Islet precursor cell (in vitro differentiated cells): ENCODE data around the gene HMOX2.
A peak's percentile ranks its signal among the peaks of the same experiment; 100 is the strongest.

ENCODE experiments used
- DNase-seq: peaks from one replicate; pipeline ENCODE4 v3.0.0-alpha.2; 2018

HMOX2 gene, protein sequence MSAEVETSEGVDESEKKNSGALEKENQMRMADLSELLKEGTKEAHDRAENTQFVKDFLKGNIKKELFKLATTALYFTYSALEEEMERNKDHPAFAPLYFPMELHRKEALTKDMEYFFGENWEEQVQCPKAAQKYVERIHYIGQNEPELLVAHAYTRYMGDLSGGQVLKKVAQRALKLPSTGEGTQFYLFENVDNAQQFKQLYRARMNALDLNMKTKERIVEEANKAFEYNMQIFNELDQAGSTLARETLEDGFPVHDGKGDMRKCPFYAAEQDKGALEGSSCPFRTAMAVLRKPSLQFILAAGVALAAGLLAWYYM

DNA sequence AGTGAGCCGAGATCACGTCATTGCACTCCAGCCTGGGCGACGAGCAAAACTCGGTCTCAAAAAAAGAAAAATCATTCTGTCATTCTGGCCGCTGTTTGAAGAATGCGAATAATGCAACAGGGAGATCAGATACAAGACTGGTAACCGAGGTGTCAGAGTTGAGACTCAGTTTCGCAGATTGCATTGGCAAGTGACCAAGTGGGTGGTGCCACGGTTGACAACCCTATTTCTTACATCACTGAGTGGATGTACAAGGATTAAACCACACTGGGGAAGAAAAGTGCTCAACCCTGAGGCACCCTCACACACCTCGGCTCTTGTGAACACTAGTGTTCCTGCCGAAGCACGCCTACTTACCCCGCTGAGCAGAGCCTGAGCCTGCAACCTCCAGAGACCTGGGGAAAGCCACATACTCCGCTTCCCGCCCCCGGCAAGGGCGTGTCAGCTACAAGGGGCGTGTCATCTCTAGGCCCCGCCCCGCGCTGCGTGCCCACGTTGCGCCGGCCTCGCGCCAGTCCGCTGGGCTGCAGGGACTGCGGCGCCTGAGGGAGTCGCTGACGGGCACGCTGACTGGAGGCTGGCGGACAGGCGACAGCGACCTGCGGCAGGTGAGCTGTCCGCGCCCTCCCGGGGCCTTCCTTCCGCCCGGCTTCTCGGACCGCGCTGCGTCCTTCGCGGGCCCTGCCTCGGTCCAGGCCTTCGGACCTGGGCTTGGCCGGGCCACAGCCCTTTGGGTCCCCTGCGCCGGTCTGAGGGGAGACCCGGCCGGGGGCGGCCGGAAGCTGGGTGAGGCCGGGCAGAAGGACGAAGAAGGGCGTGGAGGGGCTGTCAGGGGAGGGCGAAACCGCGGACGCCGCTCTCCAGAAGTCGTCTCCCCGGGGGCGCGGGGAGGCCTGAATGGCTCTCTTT lies at the start of gene HMOX2:
Gene HMOX2 (plus strand): TSS at position 519 of the 909 bp plus-strand sequence. CDS start 29,127 bp downstream, outside the sequence.
- peak; percentile 98 for DNase-seq

DNA sequence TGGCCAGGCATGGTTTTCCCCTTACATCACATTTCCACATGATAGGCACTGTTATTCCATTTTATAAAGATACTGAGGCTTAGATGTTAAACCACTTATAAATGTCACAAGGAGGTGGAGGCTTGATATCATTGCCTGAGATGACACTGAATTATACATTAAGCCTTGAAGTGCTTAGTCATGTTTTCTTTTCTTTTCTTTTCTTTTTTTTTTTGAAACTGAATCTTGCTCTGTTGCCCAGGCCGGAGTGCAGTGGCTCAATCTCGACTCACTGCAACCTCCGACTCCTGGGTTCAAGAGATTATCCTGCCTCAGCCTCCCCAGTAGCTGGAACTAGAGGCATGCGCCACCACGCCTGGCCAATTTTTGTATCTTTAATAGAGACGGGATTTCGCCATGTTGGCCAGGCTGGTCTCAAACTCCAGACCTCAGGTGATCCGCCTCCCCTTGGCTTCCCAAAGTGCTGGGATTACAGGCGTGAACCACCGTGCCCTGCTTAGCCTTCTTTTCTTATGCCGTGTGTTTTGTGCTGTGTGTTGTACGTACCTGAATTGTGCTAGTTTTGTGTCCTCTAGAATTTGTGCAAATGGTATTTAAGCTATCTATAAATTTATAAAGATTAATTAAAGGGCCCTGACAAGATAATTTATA lies 49.4 kb upstream of the HMOX2 start:
- no peak for DNase-seq

DNA sequence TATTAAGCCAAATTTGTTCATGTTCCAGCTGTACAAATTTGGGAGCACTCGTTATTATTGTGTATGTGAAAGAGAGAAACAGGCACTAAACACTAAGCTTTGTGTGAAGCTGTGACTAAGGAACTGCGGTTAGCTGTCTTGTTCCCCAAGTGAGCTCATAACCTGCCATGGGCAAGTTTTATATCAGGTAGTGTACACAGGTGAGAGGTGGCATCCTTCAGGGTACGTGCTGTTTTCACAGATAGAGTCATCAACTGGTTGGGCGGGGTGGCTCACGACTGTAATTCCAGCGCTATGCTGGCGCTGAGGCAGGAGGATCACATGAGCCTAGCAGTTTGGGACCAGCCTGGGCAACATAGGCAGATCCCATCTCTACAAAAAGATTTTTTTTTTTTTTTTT lies 47.7 kb upstream of the HMOX2 start:
- no peak for DNase-seq

DNA sequence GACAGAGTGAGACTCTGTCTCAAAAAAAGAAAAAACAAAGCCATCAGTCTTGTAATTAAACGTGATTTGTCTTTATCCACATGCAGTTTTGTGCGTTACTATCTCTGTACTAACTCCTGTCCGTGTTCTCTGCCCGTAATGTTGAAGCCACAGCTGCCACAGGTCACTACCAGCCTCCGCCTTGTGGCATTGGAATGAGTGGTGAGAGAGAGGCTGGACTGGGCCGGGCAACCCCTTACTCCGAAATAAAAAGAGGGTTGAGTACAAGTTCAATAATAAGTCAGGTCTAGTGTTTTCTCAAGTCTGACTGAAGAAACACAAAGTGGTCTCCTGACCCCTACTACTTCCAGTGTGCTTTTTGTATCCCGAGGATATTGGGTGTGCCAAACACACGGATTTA lies 45.2 kb upstream of the HMOX2 start:
- DNase-seq = no peak

DNA sequence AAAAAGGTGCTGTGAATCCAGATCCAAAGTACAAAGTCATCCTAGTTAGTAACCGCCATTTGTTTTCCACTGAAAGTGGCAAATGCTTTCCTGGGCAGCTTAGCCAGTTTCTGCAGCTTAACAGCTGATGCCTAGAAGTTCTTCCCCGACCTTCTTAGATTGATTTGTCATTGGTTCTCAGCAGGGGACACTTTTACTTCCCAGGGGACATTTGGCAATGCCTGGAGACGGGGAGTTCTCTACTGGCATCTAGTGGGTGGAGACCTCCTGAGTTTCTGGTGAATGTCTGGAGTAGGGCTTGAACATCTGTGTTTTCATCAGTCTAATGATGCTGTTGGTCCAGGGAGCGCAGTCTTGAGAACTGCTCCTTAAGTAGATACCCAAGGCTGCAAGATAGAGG lies 43.0 kb upstream of the HMOX2 start:
- no peak for DNase-seq

DNA sequence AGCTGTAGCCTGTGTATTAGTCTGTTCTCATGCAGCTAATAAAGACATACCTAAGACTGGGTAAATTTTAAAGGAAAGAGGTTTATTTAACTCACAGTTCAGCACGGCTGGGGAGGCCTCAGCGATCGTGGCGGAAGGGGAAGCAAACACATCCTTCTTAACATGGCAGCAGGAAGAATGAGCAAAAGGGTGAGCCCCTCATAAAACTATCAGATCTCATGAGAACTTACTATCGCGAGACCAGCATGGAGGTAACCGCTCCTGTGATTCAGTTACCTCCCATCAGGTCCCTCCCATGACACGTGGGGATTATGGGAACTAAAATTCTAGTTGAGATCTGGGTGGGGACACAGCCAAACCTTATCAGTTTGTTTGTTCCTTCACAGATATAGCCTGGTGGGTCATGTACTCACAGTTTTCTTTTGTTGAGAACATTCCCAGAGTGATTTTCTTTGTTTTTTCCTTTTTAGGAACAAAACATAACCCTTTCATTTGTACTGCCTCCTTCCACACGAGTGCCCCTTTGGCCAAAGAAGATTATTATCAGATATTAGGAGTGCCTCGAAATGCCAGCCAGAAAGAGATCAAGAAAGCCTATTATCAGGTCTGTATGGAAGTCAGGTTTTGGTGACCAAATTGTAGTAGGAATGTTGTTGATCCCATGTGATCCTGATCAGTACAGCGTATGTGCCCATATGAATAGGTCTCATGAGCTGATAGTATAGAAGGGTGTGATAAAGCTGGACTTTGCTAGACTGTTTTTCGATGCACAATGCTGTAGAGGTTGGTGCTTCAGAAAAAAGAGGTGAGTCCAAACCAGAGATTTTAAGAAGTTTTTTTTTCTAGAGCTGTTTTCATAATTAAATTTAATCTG lies 42.0 kb upstream of the HMOX2 start:
- no peak for DNase-seq

DNA sequence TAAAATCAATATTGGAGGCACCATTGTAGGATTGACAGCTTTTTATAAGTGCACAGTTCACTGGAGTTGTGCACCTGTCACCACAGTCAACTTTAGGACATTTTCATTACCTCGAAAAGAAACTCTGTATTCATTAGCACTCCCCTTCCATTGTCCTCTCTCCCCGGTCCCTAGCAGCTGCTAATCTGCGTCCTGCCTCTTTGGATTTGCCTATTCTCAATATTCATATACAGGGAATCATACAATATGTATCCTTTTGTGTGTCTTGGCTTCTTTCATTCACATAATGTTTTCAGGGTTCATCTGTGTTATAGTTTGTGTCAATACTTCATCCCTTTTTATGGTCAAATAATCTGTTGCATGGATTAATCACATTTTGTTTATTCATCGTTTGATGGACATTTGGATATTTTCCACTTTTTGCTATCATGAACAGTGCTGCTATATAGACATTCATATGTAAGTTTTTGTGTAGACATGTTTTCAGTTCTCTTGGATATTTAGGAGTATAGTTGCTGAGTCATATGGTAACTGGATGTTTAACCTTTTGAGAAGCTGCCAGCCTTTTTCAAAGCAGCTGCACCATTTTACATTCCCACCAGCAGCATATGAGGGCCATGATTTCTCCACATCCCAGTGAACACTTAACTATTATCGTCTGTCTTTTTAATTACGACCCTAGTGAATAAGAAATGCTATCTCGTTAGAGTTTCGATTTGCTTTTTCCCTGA lies 40.7 kb upstream of the HMOX2 start:
- no peak for DNase-seq

DNA sequence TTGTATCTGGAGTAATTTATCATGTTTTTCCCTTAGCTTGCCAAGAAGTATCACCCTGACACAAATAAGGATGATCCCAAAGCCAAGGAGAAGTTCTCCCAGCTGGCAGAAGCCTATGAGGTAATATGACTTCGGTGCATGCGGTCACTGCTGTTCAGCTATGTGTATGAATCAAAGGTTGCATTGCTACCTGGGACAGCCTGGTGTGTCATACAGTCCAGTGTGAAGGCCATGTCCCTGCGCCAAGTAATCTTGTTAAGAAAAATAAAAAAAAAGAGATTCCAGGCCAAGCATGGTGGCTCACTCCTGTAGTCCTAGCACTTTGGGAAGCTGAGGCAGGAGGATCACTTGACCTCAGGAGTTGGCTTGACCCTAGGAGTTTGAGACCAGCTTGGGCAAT lies 38.8 kb upstream of the HMOX2 start:
- no peak for DNase-seq

DNA sequence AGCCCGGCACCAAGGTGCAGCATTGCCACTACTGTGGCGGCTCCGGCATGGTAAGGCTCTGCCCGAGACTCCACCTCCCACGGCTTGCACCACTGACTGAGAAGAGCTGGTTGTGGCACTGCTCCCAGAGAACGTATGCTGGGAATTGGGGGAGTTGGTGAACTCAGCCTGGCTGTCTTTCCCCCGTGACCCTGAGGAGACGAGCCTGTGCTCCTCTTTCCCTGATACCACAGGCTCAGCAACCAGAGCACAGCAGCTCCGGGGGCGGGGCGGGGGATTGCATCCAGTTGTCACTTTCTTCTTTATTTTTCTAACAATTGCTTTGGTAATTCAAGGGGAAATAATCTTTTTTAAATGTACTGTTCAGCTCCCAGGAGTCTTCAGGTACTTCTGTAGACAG lies 33.8 kb upstream of the HMOX2 start:
- DNase-seq = no peak

DNA sequence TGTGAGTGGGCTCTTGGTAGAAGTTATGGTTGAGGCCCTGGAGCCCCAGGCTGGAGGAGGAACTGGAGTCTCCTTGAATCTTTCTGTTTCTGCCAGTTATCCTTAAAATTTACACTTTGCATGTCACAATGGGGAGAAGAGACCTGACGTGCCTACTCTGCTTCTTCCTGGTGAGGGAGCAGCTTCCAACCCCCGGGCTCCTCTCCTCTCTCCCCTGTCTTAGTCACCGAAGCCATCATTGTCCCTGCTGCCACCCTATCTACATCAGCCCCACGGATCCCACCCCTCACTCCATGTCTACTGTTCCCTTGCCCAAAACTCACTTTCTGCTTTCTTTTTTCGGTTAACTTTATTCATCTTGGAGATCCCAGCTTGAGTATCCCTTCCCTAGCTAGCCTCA lies 32.9 kb upstream of the HMOX2 start:
- DNase-seq = no peak

DNA sequence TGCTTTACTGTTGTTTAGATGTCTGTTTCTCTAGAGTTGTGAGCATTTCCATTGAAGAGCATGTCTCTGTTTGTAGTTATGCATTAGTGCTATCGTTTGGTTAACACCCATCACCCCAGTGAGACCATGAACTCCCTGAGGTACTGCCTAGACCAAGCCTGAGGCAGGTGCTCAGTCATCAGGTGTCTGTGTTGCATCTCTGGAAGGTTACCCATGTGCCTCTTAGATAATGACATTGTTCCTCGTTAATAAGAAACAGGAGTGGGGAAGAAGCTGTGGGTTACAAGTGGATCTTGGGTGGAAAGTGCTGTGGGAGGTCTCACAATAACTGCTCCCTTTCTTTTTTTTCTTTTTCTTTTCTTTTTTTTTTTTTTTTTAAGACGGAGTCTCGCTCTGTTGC lies 32.2 kb upstream of the HMOX2 start:
- DNase-seq = no peak

DNA sequence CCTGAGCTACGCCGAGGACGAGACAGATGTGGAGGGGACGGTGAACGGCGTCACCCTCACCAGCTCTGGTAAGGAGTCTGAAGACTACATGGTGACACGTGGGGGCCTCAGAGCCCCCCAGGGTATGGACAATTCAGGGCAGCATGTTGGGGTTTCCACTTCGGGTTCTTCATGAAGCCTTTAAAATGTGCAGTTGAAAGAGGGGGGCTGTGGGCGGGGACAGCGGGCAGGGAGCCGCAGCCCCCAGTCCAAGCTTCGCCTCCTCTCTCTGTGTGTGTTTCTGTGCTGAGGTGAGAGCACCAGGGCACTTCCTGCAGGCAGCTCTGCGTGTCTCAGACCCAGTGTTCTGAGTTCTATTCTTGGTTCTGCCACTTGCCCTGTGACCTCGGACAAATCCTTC lies 25.8 kb upstream of the HMOX2 start:
- no peak for DNase-seq

DNA sequence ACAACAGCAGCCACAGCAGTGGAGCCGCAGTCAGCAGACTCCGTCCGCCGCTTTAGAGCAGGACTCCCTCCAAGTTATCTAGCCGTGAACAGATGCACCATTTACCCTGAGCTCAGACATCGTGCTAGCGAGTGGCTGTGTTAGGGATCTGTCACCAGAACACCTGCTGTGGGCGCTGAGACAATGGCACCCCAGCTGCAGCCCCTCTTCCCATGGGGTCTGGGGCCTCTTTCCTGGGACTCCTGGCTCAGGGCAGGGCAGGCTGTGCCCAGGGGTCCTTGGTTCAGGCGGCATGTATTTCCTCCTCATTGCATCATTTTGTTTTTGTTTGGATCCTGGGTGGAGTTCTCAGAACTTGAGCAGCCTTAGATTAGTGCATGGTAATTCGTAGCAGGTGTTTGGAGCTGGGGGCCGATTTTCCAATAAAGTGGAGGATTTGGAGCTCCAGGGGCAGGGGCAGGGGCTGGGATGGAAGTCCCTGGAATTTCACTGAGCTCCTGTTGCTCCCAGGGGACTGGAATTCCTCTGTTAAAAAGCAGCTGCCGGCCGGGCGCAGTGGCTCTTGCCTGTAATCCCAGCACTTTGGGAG lies 25.2 kb upstream of the HMOX2 start:
- no peak for DNase-seq

DNA sequence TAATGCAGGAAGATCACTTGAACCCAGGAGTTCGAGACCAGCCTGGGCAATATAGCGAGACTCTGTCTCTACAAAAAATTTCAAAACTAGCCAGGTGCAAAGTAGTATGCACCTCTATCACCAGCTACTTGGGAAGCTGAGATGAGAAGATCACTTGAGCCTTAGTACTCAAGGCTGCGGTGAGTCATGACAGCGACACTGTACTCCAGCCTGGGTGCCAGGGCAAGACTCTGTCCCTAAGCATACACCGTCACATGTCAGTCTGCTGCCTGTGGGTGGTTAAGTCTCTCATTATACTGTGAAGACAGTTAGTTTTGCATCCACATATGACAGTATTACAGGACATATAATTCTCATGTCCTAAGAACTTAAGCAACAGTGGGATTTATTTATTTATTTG lies 23.5 kb upstream of the HMOX2 start:
- DNase-seq = no peak

DNA sequence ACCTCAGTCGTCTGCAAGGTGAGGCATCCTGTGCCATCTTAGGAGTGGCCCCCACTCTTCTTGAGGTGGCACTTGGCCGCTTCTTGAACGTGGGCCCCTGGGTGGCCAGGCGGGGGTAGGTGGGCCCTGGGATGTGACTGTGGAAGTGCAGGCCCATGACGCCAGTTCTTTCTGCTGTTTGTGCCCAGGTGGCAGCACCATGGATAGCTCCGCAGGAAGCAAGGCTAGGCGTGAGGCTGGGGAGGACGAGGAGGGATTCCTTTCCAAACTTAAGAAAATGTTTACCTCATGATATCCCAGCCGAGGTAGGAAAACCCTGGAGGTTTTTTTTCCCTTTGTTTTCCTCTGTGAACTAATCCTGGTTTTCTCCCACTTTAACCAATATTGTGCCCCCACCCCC lies 21.6 kb upstream of the HMOX2 start:
- DNase-seq = no peak

DNA sequence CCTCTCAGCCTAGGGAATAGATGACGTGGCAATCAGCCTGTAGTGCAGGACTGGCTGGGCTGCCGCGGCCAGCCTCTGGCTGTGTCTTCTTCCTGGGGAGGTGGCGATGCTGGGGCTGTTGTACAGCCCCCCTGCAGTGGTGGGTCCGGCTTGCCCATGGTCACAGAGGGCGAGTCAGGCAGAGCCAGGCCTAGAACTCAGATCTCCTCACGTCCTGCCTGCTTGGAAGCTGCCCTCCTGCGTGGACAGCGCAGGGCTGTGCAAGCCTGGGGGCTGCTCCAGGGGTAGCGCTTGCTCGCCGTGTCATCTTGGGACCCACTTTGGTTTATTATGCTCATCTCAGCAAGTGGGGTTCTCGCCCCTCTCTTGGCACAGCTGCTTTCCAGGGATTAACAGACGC lies 21.1 kb upstream of the HMOX2 start:
- DNase-seq = no peak

DNA sequence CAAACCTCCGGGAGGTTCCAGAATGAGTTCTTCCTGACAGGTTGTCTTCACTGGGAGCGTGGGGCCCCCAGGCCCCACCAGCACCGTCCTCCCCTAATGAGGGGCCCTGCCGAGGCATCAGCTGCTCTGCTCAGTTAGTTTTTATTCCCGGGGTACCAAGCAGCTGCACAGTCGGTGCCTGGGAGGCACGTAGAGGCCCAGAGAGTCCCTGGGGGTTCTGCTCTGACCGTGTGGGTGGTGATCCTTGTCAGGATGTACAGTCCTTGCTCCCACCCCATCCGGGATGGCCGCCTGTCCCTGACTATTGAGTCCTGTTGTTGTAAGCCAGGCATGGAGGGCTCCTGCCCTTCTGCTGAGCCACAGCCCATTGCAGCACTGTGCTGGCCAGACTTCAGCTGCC lies 20.2 kb upstream of the HMOX2 start:
- no peak for DNase-seq

DNA sequence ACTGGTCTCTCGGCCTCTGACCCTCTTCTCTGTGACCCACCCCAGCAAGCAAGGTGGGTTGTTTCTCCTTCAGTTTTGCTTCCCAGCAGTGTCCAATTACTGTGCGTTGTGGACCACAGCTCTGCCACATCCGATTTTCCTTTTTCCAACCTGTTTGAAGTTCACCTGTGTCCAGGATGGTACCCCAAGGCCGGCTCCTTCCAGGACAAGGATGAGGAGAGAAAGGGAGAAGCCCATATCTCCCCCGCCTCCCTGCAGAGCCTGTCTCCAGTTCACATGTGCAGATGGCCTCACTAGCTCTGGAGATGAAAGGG lies 15.3 kb upstream of the HMOX2 start:
- DNase-seq = no peak

DNA sequence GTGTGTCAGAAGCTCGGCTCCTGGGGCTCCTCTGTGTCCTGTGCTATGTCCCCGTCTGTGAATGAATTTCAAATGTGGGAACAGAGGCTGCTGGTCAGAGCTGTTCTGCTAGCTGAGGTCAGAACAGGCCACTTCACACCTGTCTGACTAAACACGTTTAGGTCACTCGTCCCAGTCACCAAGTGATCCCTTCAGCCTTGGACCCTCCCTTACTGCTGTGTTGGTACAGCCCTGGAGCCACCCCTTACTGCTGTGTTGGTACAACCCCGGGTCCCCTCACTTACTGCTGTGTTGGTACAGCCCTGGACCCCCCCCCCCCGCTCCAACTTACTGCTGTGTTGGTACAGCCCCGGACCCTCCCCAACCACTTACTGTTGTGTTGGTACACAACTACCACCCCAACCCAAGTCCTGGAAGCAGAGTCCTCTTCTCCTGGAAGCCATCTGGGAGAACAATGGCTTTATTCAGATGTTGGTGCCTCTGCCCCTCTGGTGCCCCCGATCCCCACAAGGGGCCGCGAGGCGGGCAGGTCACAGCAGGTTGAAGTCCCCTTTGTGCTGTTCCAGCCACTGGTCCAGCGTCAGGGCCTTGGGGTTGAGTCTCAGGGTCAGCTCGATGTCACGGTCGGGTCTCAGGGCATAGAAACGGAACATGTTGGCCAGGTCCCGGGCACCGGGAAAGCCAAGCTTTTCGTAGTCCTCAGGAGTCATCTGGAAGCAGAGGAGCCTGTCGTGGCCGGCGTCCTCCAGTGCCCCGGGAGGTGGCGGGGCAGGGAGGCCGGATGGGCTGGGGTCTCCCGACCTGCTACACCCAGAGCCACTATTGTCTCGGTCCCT lies 14.7 kb upstream of the HMOX2 start:
- DNase-seq = no peak

DNA sequence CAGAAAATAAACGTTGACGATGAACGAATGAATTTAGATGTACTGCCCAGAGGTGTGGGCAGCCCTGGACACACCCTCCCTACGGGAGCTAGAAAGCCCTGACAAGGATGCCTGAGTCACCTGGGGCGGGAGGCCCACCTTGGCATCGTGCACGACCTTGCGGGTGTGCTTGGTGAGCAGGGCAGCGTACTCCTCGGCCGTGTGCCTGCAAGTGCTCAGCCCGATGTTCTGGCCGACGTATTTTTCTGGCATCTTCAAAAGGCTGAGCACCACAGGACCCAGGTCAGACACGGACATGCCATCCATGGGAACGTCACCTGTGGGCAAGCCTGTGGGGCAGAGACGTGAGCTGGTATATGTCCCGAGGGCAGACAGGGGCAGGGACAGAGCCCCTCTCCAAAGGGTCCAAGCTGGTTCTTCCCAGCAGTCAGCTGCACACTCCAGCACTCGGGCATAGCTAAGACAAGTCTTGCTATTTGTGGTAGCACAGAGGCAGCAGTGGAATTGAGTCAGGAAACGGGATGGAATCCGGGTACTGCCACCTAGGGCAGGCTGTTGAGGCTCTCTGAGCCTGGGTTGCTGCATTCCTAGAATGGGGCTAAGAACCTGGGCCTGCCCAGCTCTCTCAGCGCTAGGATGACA lies 12.6 kb upstream of the HMOX2 start:
- DNase-seq = no peak
